ENCODE measurements around the gene DLL1.

The DLL1 gene

GRCh38 chr6:170249817-170250216 is 41.1 kb downstream of the DLL1 start:
- no peak for FAIRE-seq

DNA sequence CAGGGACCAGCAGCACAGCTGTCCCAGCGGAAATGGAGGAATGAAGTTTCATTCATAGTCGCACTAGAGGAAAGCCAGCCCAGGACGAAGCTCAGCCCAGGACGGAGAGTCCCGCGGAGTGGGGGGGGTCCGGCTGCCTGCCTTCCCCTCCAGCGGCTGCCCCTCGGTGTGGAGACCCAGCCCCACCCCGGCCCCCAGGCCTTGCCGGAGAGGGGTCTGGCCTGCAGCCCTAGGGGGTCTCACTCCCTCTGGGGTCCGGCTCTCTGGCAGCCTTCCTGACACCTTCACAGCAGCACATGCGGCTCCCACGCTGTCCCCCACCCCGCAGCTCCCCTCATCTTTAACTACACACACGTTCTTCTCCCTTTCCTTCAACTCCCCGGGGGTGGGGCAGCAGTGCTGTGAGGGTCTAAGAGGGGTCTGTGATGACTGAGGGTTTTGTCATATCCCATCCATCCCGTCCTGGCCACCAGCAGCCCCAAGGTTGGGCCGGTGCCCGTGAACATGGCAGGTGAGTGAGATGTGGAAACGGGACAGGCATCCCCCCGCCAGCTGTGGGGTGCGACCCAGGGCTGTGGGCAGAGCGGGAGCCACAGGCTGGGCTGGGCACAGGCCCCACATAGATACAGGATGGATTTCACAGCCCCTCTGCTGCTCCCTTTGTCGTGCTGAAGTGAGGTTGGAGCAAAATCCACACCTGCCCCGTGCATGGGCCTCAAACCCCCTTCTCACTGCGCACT is 41.8 kb downstream of the DLL1 start:
- no peak for FAIRE-seq

DNA sequence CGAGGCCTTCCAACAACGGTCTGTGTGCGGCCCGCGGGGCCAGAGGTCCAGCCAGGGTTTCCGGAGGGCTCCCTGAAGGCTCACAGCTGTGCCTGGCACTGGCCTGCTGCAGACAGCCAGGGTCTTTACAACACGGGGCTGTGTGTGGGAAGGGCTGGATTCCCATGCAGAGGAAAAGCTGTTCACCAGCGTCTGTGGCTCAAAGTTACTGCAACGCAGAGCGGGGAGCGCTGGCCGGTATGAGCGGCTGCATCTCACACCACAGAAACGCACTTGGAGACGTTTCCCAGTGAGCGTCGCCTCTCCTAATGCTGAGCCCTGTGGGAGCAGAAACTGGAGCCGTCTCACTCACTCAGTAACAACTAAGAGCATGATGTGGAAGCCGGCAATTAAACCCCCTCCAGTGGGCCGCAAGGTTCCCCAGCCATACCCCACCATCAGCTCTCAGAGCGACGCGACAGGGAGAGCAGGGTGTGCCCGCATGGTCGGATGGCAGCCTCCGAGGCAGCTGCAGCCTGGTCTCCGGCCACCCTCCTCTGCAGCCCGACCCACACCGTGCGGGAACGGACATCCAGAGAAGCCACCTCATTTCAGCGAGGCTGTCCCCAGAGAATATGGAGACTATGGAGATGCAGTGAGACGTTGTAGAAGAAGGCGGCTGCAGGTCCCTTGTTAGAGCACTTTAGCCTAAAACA is 42.6 kb downstream of the DLL1 start:
- no peak for FAIRE-seq

GRCh38 chr6:170247178-170247701 is 43.6 kb downstream of the DLL1 start:
- no peak for FAIRE-seq

- no peak for FAIRE-seq
Observed at GRCh38 chr6:170245475-170245992, 45.3 kb downstream of the DLL1 start.

GRCh38 chr6:170244721-170245474 is 46.0 kb downstream of the DLL1 start:
- FAIRE-seq: no peak

DNA sequence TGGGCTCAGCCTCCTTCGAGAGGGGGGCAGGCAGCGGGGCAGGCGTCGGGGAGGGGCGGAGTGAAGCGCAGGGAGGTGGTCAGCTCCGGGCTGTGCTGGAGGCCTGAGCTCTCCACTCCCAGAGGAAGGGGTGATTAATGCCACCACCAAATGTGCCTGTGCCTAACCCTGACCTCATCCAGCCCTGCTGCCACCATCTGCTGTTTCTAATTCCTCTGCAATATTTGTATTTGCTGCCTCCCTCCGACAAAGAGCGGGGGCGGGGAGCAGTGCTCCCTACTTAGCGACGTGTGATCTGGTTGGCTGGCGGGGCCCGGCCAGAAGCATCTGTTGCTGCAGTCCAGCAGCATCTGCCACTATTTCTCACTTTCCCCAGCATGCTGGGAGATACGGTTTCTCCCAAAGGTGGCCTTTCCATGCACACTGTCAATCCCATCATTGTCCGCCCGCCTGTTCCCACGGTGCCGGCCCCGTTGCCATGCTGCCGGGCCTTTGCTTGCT is 47.0 kb downstream of the DLL1 start:
- FAIRE-seq: no peak

DNA sequence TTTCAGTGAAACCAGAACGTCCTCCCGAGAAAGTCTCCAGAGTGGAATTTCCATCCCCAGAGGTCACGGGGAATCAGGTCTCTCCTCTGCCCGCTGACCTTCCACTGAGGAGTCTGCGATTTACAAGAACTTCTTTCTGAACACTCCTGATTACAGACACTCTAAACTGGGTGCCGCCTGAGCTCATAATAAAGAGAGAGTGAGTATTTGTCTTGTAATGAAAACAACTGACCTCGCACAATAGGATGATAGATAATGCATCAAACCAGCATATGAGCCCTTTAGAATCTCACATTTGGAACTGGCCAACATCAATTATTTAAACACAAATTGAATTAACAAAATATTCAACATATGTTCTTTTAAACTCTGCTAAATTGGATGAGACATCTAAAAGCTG is 47.5 kb downstream of the DLL1 start:
- no peak for FAIRE-seq

DNA sequence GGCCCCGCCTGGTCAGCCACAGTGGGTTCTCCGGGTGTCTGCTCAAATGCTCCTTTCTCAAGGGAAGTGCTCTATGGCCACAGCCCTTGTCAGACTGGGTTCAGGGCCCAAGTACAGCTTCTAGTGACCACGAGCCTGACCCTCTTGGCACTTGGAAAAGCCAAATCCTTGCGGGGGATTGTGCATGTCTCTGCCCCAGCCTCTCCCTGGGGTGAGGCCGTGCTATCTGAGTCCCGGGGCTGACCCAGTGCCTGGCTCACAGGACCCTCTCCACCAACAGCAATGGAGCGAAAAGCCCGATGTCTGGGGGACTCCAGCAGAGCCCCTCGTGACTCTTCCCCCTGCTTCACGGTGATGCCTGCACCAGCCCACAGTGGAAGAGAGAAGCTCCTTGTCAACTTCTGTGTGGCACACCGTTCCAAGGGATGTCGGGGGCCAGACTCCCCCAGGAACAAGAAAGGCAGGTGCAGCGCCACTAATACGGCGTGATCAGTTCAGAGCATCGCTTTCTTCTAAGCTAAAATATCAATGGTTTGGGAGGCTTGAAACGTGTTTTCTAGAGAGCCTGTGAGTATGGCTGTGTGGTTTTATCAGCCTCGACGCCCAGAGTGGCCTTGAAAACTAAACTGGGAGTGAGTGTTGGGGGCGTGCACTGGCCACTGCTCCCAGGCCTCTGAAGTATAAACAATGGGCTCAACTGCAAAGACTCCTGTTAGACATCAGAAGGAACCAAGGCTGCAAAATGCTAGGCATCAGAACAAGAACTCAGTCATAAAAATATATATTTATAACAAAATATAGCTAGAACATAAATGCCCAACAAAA is 51.9 kb downstream of the DLL1 start:
- FAIRE-seq: no peak

DNA sequence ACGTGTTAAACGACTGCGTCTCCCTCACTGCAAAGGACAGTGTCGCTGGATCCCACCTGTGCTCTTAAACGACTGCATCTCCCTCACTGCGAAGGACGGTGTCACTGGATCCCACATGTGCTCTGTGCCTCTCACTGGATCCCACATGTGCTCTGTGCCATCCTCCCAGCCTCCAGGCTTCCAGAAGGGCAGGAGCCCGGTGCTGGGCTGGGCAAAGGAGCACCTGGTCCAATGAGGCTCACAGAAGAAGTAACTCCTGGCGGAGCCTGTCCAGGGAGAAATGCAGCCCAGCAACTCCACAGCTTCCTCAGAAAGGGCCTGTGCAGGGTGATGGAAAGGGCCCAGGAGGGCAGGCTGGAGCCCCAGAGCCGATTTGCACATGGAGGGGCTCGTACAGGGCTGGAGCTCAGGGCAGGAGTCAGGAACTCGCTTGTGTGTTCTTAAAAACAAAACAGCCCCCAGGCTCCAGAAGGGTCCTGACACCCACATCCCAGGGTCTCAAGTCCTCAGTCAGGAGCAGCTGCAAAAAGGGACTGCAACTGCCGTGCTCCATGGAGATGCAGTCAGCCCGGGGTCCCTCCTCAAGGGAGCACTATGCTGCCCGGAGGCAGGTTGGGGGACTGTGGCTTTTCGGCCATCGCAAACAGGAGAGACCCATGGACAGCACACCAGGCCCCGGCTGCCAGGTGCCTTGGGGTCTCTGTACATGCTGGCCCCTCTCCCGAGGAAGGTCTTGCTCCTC is 52.7 kb downstream of the DLL1 start:
- no peak for FAIRE-seq

- no peak for FAIRE-seq
Observed at GRCh38 chr6:170236131-170236836, 54.6 kb downstream of the DLL1 start.

DNA sequence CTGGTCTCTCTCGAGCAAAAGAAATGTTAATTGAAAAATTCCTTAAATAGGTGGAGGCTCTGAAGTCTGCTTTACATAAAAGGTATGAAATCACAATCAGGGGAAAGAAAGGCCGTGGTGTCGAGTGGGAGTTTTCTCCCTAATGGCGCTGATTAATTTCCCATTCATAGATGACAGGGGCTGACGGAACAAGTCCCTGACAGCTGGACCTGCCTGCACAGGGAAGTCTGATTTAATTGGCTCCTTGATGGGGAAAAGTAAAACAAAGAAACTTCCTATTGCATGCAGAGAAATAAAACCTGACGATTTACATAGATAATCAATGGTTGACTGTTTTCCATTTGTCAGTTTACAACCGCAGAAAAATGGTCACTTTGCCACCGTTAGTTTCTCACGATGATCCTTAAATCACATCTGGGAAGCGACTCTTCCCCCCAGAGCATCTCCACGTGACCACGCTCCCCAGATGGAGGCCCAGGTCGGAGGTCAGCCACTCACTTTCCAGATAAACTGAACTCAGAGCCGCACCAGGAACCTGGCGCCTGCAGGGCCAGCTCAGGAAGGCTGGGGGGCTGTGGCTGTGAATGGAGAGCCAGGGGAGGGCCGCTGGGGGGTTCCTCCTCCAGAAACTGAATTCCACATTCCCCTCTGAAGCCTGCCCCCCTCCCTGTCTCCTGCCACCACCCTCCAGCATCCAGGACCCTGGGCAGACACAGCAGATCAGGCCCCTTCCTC is 55.3 kb downstream of the DLL1 start:
- FAIRE-seq: no peak

DNA sequence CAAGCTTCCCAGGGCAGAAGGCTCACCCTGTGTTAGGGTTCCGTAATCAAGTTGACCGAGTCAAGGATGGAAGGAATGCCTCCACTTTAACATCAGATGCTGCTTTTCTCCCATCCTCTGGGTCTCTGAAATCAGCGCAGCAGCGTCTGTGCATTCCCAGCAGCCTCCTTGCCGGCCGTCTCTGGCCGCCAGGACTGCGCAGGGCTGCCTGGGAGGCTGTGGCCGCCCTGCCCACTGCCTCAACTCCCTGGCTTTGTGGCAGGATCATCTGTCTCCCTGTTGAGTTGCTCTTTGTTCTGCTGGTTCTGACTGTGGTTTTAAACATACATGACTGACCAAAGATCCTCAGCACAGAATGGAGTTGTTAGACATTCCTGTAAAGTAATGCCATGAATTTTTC is 56.5 kb downstream of the DLL1 start:
- no peak for FAIRE-seq

DNA sequence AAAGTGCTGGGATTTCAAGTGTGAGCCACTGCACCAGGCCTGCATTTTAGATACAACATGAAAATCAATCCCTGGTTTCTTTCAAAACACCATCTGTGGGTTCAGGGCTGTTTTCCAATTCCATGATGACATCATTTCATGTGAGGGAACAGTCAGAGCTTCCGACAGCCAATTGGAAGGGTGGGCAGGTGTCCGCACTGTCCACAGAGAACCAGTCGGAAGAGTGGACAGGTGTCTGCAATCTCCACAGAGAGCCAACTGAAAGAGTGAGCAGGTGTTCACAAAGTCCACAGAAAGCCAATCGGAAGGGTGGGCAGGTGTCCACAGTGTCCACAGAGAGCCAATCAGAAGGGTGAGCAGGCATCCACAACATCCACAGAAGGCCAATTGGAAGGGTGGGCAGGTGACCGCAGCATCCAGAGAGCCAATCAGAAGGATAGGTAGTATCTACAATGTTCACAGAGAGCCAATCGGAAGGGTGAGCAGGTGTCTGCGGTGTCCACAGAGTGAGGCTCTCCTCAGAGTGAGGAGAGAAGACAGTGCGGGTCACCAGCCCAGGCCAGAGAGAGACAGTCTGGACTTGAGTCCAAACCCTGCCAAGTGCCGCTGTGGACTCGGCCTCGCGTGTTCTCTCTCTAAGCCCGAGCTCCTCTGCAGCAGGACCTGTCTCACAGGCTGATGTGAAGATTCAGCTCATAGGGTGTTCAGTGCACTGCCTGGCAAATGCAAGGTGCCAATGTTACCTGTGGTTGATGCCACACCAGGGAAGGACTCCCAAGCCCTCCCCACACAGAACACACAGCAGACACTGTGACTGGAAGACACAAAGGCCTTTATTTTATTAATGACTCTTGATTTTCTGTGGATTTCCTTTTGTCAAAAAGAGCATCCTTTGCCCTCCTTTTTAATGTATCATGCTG is 57.3 kb downstream of the DLL1 start:
- no peak for FAIRE-seq
